Hindlimb muscle (tissue), 1 donor: Measurements from ENCODE around the gene LMO7. TPM values are rescaled to one million over a fixed set of nuclear protein-coding genes. Genes with fewer than 3 reads are reported as not detected.
A peak's percentile ranks its signal among the peaks of the same experiment; 100 is the strongest.

Source experiments
- DNase-seq: peaks from one replicate; pipeline ENCODE4 v3.0.0-alpha.2; 2013
- polyA plus RNA-seq: library from polyadenylated mRNA; unstranded; fragments of 120-200 nt; gene quantifications from one replicate; pipeline ENCODE4 v1.2.1, GENCODE V29; 2013; ENCODE audit not compliant: insufficient read length

LMO7 gene
- polyA plus RNA-seq, 1 donor, result 200 TPM

GRCh38 chr13:75855847-75856246 is 219.7 kb downstream of the LMO7 start:
- no peak for DNase-seq

GRCh38 chr13:75857291-75857690 is 221.2 kb downstream of the LMO7 start:
- DNase-seq, result no peak

DNA sequence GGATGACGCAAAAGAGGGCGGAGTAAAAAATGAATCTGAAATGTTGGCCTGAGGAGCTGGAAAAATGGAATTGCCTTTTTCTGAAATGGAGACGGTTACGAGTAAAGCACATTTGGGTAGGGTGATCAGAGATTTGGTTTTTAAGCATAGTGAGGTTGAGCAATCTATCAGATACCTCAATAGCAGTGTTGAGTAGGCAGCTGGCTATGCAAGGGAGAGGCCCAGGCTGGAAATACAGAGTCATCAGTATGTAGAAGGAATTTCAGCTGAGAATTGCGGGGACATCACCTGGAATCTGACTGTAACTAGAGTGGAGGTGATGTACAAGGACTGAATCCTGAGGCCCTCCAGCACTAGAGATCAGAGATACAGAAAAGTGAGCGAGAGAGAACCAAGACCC is 224.8 kb downstream of the LMO7 start:
- no peak for DNase-seq

DNA sequence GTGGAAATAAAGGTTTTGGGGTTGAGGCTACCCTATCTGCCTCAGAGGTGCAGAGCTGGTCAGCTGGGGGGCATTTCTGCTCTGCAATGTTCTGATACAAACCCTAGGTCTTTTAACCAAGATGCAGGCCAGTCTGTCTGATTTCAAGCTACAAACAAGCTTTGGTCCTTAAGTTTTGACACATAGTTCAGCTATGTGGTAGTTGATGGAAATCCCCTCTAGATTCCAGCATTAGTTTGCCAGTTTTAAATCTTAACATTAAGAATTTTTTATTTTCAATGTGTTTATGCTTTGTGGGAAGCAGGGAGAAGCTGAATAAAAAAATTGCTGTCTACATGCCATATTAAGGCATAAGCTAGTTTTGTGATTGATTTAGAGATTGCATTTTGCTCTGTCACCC is 225.7 kb downstream of the LMO7 start:
- no peak for DNase-seq

- DNase-seq, result no peak
Observed at GRCh38 chr13:75864718-75865117, 228.6 kb downstream of the LMO7 start.

- no peak for DNase-seq
Observed at GRCh38 chr13:75867379-75868117, 231.4 kb downstream of the LMO7 start.

DNA sequence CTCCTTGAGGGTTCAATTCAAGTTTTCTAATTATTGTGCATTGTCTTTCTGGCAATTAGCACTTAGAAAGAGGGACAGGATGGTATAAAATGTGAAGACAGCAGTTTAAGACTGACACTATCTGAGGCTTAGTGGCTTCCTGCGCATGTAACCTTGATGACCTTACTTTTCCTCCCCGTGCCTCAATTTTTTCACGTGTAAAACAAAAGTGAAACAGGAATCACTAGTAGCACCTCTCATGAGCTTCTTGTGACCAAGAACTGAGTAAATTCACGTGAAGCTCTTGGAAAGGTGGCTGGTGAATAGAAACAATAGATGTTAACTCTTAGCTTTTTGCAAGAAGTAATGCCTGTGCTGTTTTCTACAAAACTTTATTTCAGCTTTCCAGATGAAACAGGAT is 233.9 kb downstream of the LMO7 start:
- no peak for DNase-seq

DNA sequence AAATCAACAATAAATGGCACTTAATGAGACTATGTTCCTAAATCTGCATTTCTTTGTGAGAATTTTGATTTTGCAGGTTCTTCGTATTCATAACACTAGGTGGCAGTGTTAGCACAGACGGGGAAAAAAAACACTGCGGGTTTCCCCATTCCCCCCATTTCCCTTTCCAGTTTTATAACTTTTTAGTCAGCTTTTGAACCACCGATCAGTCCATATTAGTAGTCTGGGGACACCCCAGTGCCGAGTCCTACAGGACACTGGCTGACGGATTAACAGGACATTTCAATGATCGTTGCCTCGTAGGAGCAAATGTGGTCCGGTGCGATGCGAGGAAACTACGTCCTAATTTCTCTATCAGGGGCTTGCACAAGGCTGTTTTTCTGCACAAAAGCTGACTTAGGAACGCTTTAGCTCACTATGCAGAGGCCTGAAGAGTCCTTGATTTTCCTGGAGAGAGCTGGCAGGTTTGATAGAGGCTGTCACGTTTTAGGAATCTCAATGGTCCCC is 234.3 kb downstream of the LMO7 start:
- DNase-seq, result peak; percentile 66

DNA sequence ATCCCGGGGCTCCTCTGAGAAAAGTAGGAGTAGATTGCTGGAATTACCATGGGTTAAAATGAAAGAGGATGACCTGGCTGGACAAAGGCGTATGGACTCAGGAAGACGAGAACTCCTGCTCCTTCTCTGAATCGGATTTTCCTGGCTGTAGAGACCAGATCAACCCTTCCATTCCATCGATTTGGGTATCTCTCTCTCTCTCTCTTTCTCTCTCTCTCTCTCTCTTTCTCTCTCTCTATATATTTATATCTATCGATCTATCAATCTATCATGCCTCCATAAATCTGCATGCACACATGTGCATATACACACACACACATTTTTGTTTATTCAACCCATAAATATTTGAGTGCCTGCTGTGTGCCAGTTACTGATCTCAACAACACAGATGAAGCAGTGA is 234.9 kb downstream of the LMO7 start:
- peak; percentile 23 for DNase-seq

DNA sequence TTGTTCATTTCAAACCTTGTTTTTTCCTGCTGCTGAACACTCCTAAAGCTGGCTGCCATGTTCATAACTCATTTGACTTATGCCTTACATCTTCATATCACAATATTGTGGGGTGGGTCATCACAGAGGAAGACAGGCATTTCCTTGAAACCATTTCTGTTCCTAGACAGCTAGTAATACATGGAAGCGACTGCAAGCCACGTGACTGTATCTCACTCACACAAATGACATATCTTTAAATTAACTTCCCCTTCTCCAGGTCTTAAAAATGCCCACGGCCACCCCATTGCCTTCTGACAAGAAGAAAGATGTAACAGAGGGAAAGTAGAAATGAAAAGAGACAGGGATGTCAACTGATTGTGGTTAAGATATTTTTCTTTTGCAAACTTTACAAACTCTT is 236.8 kb downstream of the LMO7 start:
- no peak for DNase-seq

DNA sequence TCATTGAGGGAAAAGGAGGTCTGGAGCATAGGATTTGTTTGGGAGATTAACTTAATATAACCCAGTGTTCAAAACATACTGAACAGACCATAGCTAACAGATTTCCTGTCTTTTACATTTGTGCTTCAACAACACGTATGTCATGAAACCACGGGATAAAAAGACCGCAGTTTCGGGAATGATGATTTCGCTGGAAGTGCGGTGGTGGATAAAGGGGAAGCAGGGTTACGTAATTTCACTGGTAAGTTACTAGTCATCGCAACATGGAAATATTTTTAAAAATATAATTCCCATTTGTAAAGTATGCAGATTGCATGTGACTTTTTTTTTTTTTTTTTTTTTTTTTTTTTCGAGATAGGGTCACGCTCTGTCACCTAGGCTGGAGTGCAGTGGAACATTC is 237.4 kb downstream of the LMO7 start:
- DNase-seq, result no peak

- no peak for DNase-seq
Observed at GRCh38 chr13:75875450-75875849, 239.3 kb downstream of the LMO7 start.

DNA sequence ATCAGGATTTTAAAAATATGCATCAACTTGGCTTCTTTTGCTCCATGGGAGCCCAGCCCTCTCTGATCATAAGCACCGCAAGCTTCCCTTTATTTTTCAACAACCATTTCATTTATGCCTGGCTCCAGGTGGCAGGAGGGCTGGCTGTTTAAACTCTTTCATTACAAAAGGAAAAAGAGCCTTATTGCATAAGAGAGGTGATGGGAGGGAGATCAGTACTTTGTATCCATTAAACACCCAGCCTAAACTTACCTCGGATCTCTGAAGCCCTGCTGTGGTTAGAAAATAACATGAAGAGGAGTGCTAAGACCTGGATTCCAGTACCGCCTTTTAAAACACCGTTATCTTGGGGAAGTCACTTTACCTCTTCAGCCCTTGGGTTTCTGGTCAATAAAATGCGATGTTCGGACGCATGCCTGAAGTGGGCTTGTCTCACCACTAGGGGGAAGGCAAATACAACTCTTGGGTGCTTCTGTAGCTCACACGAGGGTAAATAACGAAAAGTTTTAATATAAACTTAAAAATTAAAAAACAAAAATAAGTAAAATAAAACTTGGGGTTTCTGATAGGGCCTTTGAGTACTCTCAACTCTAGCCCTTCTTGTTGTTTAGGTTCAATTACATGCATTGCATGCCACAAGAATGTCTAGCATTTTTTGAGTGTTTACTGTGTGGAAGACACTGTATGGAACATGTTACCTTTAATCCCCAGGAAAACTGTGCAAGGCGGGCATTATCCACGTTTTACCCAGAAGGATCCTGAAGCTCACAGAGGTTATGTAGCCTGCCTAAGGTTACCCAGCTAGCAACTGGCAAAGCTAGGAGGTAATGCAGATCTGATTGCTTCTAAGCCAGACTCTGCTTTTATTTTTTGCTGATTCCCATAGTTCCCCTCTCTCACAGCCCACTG is 240.3 kb downstream of the LMO7 start:
- peak; percentile 75 for DNase-seq

DNA sequence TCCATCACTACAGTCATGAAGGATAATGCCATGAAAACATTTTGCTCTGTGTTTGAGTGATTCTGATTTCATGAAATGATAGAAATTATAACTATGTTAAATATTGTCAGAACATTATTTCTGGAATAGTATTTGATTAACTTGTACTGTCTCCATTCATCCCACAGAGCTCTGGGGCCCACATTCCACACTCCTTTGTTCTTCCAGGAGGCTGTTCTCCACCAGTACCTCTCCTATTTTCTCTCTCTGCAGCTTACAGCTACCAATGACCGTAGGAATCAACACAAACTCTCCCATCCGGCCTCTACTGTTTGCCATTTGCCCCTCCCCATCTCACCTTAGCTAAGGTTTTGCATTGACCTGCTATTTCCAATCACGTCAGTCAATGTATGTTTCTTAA is 240.9 kb downstream of the LMO7 start:
- no peak for DNase-seq

DNA sequence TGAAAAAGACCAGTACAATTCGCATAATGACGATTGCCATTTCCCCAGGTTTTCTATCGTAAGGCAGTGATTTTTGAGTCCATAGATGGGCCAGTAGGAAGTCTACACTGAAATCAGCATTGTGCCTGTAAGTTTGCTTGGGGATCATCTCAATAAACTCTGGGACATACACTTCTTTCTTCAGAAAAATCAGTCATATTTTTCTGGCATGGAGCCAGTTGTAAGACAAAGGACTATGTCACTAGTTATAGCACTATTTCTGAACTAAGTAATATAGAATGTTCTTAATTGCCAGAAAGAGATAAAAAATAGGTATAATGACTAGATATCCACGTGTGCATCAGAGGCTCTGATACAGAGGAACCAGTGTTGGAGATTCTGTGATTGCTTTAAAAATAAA is 243.5 kb downstream of the LMO7 start:
- no peak for DNase-seq

DNA sequence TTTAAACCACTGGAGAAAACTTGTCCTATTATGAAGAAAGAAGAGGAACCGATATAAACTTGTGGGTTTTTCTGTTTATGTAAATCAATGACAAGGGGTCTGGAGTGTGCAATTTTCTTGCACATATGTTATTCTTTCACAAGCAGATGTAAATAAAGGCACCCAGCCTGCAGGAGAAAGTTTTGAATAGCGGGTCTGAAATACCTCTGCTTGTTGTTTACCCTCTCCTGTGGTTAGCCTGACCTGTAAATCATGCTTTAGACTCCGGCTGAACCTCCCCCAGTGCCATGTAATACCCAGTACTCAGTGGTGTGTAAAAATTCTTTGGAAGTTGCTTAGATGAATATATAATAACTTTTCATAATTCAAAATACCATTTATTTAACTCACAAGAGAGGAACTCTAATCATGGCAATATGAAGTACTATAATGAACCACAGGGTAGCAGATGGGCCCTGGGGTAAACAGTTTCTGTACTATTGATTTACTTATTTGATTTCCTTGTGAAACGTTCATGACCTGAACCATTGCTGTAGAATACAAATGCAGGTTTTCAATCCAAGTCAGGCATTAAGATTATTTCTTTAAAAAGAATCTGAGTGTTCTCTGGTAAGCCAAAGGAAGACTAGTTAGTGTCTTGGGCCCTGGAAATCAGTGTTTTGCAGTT is 245.1 kb downstream of the LMO7 start:
- no peak for DNase-seq

- no peak for DNase-seq
Observed at GRCh38 chr13:75882261-75882660, 246.1 kb downstream of the LMO7 start.

- no peak for DNase-seq
Observed at GRCh38 chr13:75889427-75889826, 253.3 kb downstream of the LMO7 start.

DNA sequence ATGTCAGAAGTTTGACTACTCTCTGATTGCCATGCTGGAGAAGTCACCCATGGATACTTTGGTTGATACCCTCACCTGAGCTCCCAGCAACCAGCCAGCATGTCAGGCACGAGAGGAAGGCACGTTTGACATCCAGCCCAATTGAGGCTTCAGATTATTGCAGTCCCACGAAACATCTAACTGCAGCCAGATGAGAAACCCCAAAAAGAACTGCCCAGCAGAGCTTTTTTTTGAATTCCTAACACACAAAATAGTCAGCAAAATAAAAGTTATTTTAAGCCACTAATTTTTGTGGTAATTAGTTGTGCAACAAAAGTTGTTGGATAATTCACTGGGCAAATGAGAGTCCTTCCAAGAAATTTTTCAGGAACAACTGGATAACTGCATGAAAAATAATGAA is 259.0 kb downstream of the LMO7 start:
- DNase-seq, result no peak

GRCh38 chr13:75896271-75896670 is 260.1 kb downstream of the LMO7 start:
- DNase-seq, result no peak

GRCh38 chr13:75897386-75897785 is 261.3 kb downstream of the LMO7 start:
- no peak for DNase-seq

DNA sequence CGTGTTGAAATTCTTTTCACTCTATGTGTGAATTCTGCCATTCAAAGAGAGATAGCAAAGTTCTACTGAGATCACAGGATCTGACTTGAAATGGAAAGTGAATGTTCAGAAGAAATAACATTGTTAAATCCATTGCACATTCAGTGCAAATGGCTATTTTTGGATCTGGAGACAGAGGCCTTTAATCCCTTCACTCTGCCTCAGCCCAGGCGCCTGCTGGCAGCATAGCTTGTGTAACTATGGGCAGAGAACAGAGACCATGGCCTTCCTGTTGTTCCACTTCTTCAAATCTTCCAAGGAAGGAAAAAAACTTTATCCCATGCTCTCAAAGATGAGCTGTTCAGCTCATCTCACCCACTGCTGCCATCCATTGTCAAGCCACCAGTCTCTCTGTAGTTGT is 265.4 kb downstream of the LMO7 start:
- no peak for DNase-seq
